RWPE1 (cell line): Measurements from ENCODE around the gene KMT2C.

Experiments
- CTCF ChIA-PET: fragments of 350-600 bp; sonication (Branson Sonifier 250); formaldehyde crosslinking; extraction: SDS; loops from one replicate; lab custom pipeline; 2021; lab: Yijun Ruan, JAX
- POLR2A ChIA-PET: fragments of 400-600 bp; formaldehyde crosslinking; extraction: SDS; loops from one replicate; lab custom pipeline; 2020; ENCODE audit warnings: antibody characterized with exemption; ENCODE audit not compliant: low non-redundant PET; lab: Yijun Ruan, JAX
- DNase-seq: peaks from one replicate; pipeline ENCODE4 v3.0.0; 2012; ENCODE audit warnings: low spot score
- H3K27ac ChIP-seq: fragments of 450-650 bp; 2 replicates; pipeline ENCODE4 v1.5.1; 2017
- TF ChIP-seq, protein P1 (sequence below): fragments of 450-650 bp; conservative IDR thresholded peaks from 2 replicates; pipeline ENCODE4 v1.5.1; 2017; ENCODE audit warnings: low read depth, mild to moderate bottlenecking

KMT2C gene

DNA sequence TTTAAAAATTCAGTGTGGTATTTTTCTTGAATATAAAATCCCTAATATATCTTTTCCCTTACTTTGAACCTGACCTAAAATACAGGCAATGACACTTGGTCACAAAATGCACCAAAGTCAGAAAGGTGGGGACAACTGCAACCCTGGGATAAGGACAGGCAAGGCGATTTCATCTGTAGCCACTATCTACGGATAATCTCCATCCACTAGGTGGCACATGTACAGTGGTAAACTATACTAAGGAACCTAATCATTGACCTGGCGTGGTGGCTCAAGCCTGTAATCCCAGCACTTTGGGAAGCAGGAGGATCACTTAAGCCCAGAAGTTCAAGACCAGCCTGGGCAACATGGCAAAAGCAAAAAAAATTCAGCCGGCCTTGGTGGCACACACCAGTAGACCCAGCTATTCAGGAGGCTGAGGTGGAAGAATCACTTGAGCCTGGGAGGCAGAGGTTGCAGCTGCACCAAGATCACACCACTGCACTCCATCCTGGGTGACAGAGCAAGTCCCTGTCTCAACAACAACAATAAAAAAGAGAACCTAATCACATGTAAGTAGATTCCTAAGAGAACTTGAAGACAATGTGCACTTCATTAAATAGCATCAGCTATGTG is 98.9 kb downstream of the KMT2C start:
- no peak overlapping the region for H3K27ac ChIP-seq
- TF ChIP-seq, protein P1, sequence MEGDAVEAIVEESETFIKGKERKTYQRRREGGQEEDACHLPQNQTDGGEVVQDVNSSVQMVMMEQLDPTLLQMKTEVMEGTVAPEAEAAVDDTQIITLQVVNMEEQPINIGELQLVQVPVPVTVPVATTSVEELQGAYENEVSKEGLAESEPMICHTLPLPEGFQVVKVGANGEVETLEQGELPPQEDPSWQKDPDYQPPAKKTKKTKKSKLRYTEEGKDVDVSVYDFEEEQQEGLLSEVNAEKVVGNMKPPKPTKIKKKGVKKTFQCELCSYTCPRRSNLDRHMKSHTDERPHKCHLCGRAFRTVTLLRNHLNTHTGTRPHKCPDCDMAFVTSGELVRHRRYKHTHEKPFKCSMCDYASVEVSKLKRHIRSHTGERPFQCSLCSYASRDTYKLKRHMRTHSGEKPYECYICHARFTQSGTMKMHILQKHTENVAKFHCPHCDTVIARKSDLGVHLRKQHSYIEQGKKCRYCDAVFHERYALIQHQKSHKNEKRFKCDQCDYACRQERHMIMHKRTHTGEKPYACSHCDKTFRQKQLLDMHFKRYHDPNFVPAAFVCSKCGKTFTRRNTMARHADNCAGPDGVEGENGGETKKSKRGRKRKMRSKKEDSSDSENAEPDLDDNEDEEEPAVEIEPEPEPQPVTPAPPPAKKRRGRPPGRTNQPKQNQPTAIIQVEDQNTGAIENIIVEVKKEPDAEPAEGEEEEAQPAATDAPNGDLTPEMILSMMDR, result peak; percentile 64
- POLR2A ChIA-PET, result no interaction called here
- CTCF ChIA-PET, result no interaction called here
- DNase-seq, result peak; percentile 21

DNA sequence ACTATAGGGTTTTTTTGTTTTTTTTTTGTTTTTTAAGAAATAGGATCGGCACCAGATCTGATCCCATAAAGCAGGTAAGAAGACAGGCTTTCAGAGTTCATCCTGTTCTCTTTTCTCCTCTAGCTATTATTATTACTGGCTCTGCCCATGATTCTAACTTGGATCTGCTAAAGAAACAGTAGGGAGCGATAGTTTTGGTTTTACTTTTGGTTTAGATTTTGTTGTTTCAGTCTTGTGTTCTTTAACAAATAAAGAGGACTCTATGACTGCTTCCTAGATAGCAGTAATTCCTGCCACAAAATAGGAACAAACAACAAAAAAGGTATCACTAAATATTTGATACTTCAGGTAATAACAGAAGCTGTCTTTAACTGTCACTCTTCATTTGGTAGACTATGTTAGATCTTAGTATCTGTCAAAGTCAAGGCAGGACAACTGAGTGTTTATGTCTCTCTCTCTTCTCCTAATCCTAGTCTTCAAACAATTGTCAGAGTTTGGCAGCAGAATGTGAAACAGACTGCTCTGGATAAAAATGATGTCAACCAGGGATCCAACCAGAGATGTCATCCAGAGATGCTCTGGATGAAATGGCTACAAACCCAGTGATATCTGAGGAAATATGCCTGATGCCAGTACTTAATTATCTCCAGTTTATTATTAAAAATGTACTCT is 99.8 kb downstream of the KMT2C start:
- CTCF ChIA-PET, result no interaction called here
- no peak for DNase-seq
- H3K27ac ChIP-seq, result no peak overlapping the region
- TF ChIP-seq, protein P1, result no peak
- POLR2A ChIA-PET, result no interaction called here

DNA sequence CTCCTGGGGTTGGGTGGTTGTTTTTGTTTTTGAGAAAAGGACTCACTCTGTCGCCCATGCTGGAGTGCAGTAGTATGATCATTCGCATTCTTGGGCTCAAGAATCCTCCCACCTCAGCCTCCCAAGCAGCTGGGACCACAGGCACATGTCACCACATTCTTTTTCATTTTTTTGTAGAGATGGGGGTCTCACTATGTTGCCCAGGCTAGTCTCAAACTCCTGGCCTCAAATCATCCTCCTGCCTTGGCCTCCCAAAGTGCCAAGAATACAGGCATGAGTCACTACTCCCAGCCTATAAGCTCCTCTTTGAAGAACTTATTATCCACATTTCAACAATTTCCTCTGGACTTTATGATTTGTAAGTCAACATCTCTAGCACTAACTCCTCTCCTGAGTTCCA is 102.7 kb downstream of the KMT2C start:
- TF ChIP-seq, protein P1, result no peak
- CTCF ChIA-PET, result interaction anchor here (0.6 to 0.7 kb wide), 2 partner anchors 283 to 374 kb away, joined by 3 to 5 read pairs; no protein-coding TSS in a partner anchor
- POLR2A ChIA-PET, result no interaction called here
- no peak for DNase-seq
- no peak overlapping the region for H3K27ac ChIP-seq

DNA sequence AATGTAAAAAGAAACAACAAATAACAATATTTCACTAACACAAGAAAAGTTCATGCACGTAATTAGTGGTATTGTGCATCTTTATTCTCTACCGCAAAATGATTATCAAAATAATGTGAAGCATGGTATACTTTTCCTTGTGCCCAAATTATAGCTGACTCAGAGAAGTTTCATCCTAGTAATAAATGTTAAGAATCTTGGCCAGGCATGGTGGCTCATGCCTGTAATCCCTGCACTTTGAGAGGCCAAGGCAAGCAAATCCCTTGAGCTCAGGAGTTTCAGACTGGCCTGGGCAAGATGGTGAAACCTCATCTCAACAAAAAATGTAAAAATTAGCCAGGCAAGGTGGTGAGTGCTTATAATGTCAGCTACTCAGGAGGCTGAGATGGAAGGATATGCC is 105.0 kb downstream of the KMT2C start:
- peak overlapping the region; percentile 42 for H3K27ac ChIP-seq
- TF ChIP-seq, protein P1, result no peak
- no peak for DNase-seq
- CTCF ChIA-PET, result interaction anchor here (0.5 to 0.6 kb wide), 2 partner anchors 9 to 358 kb away, joined by 3 read pairs; no protein-coding TSS in a partner anchor
- POLR2A ChIA-PET, result no interaction called here

DNA sequence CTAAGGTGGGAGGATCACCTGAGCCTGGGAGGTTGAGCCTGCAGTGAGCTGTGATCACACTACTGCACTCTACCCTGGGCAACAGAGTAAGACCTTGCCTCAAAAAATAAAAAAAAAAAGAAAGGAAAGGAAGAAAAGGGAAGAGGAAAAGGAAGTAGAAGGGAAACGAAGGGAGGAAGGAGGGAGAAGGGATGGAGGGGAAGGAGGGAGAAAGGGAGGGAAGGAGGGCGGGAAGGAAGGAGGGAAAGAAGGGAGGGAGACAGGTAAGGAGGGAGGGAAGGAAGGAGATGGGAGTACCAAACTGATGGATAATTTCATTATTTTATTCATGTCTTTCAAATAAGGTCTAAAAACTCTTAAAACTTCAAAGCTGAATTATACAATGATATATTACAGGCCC is 106.3 kb downstream of the KMT2C start:
- CTCF ChIA-PET, result no interaction called here
- POLR2A ChIA-PET, result no interaction called here
- H3K27ac ChIP-seq, result no peak overlapping the region
- DNase-seq, result no peak
- TF ChIP-seq, protein P1, result no peak

DNA sequence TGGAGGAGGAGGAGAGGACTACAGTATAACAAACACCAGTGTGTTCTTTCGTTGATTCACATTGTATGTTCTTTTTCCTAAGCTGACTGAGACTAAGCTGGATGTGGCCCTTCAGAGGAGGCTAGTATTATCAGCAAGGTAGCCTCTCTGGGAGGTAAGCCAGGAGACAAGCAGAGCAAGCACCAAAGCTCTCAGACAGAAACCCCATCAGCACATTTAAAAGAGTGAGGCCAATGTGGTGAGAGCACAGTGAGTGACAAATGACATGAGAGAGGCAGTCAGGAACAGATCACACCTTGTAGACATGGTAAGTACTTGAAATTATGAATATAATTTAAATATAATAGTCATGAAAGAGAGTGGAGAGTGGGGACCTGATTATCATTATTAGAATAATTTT is 107.6 kb downstream of the KMT2C start:
- no peak for DNase-seq
- no peak overlapping the region for H3K27ac ChIP-seq
- ChIA-PET CTCF (no interaction called here), POLR2A (no interaction called here)
- TF ChIP-seq, protein P1, result no peak
